ENCODE results near the gene NOTCH3.

NOTCH3 gene

DNA sequence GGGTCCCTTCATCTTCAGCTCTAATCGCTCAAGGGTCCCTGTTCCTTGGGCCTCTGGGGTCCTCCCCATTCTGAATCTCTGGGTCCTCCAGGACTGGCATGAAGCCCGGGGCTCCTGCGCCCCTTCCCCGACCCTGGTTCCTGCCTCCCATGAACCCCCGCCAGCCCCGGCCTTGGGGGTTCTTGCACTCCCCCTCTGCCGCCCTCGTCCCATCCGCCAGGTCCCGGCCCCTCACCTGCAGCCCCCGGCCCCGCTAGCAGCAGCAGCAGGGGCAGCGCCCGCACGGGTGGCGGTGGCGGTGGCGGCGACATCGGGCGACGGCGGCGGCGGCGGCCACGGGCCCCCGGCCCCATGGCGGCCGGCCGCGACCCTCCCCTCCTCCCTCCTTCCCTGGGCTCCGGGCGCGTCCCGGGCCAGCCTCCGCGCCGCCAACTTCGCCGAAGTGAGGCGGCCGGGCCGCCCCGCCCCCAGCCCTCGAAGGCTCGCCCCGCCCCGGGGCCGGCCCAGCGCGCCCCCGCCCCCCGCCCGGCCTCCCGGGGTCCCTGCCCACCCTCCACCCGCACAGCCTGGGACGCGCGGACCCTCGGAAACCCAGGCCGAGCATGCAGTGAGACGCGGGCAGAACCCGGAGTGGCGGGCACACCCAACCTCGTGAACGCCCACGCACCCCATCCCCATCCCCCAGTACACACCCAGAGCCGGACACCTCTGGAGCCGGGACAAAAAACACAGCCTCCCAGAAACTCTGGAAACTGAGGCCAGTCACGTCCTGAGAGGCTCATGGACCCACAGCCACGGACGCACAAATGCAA, at the start of gene NOTCH3:
Gene NOTCH3 (minus strand): TSS at position 443 of the 812 bp plus-strand sequence. CDS start 90 bp downstream, at position 353.
- peak within 1 kb of the TSS; percentile 79 for H3K4me3 ChIP-seq (replicated peaks; ENCODE audit: low read depth, low read length)
- no peak for DNase-seq (ENCODE audit: low read depth)
- TF ChIP-seq, protein P1, sequence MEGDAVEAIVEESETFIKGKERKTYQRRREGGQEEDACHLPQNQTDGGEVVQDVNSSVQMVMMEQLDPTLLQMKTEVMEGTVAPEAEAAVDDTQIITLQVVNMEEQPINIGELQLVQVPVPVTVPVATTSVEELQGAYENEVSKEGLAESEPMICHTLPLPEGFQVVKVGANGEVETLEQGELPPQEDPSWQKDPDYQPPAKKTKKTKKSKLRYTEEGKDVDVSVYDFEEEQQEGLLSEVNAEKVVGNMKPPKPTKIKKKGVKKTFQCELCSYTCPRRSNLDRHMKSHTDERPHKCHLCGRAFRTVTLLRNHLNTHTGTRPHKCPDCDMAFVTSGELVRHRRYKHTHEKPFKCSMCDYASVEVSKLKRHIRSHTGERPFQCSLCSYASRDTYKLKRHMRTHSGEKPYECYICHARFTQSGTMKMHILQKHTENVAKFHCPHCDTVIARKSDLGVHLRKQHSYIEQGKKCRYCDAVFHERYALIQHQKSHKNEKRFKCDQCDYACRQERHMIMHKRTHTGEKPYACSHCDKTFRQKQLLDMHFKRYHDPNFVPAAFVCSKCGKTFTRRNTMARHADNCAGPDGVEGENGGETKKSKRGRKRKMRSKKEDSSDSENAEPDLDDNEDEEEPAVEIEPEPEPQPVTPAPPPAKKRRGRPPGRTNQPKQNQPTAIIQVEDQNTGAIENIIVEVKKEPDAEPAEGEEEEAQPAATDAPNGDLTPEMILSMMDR (IDR thresholded peaks at IDR 0.05; ENCODE audit: low read length, missing control alignments) = no peak

DNA sequence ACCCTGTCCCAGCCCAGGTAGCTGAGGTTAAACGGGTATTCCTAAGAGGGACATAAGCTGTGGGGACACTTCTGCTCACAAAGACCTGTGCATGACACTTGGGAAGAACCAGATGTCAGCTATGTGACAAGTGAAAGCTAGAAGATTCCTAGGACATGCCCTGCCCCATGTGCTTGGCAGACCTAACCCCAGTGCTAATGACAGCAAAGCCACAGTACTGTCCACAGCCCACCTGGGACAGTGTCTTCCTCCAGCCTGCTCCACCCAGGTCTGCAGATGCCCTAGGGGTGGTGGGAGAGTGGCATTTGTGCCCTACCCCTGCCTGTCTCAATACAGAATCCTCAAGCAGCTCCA, 49.8 kb upstream of the NOTCH3 start:
- H3K4me3 ChIP-seq (replicated peaks; ENCODE audit: low read depth, low read length) = no peak overlapping the region
- no peak for DNase-seq (ENCODE audit: low read depth)
- TF ChIP-seq, protein P1 (IDR thresholded peaks at IDR 0.05; ENCODE audit: low read length, missing control alignments) = no peak

DNA sequence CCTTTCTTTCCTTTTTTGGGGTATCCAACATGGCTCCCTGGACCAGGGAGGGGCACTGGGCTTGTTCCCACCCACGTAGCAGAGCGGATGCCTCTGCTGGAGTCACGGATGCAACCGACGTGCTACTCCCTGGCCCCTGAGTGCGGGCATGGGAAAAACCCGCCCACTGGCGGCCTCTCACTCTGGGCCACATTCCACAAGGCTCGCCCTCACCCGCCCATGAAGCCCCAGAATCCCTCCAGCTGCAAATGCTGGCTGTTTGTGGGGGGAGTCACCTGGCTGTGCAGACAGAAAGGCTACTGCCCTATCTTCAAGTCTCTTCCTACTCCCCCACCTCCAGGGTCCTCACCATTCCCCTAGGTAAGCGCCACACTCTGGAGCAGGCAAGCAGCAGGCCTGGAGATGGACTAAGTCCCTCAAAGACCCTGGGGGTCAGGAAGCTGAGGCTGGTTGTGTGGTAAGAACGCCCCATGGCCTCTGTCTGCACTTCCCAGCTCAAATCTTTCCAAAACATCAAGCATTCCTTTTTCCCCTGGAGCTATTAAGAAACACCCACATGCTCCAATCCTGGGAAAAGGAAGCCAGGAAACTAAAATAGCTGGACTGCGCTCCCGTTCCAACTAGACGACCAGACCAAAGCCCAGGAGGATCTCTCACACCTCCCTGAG, 49.3 kb upstream of the NOTCH3 start:
- TF ChIP-seq, protein P1 (IDR thresholded peaks at IDR 0.05; ENCODE audit: low read length, missing control alignments) = no peak
- no peak overlapping the region for H3K4me3 ChIP-seq (replicated peaks; ENCODE audit: low read depth, low read length)
- peak; percentile 95 for DNase-seq (ENCODE audit: low read depth)

DNA sequence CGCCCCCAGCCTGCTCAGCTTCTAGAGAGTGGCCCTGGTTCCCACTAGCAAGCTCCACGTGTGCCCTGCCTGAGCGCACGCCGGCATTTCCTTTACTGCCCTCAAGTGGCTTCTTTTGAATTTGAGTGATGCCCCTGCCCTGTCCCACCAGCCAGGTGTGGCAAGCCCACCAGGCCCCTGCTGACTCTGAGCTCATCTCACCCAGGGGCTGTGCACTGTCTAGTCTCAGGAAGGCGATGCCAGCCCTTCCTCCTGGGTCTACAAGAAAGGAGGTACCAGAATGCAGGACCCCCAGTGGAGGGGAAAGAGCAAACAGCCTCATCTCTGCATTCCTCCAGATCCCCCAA, 48.7 kb upstream of the NOTCH3 start:
- TF ChIP-seq, protein P1 (IDR thresholded peaks at IDR 0.05; ENCODE audit: low read length, missing control alignments) = no peak
- no peak overlapping the region for H3K4me3 ChIP-seq (replicated peaks; ENCODE audit: low read depth, low read length)
- DNase-seq (ENCODE audit: low read depth) = no peak

DNA sequence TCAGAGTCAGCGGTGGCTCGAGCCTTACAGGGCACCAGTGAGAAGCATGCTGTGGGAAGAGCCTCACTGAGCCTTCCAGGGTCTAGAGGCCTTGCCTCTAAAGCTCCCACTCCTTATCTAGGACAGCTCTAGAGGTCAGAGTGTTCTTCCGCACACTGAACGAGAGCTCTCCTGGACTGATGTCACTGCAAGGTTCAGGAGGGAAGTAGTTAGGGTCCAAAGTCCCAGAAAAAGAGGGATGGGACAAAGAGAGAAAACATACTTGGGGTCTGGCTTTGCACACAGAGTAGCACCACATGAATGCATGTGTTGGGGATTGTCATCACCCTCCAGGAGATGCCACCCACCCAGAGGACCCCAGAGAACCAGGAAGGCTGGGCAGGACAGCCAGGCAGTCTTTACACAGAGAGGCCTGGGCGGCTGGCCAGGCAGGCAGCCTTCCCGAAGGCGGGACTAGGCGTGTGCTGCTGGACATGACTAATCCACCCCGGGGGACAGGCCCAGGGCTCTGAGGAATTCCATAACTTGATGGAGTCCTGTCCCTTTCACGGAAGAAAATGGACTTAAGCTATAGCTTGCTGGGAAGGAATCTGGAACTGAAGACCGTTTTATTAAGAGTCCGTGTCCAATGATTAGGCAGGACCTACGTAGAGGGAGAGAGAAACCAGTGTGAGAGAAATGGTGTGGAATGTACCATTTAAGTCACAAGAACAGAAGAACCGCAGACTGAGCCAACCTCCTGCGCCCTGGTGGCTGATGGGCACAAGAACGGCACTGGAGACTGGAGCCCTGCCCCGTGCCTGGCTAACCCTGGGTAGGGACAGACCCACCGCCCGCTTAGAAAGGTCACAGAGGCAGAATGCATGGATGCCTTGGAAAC, 48.1 kb upstream of the NOTCH3 start:
- no peak overlapping the region for H3K4me3 ChIP-seq (replicated peaks; ENCODE audit: low read depth, low read length)
- TF ChIP-seq, protein P1 (IDR thresholded peaks at IDR 0.05; ENCODE audit: low read length, missing control alignments) = no peak
- peak; percentile 91 for DNase-seq (ENCODE audit: low read depth)

DNA sequence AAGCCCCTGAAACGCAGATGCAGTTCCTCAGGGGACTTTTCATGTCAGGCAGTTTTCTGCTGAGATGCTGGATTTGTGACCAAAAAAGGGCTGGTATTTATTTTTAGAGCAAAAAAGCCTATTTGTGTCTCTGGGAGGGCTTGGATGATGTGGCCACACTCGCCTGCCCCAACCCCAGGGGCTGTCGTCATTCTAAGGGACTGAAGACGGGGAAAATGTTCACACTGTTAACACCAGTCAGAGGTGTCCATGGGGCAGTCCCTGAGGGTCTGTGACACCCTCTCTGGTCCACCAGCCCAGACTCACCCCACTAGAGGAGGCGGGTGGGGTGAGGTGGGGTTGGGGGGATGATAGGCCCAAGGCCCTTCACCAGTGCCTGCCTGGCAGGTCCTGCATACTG, 47.3 kb upstream of the NOTCH3 start:
- H3K4me3 ChIP-seq (replicated peaks; ENCODE audit: low read depth, low read length) = no peak overlapping the region
- no peak for DNase-seq (ENCODE audit: low read depth)
- TF ChIP-seq, protein P1 (IDR thresholded peaks at IDR 0.05; ENCODE audit: low read length, missing control alignments) = no peak

Measured in fibroblast of pulmonary artery (primary cell).